HCT116 (cell line): ENCODE results near the gene SPPL2B. TPM values are rescaled to one million over a fixed set of nuclear protein-coding genes. Genes with fewer than 3 reads are reported as not detected.

Experiments used
- ATAC-seq: fragments of 200-7000 bp; cut with Tn5 transposase; 2 replicates; pipeline ENCODE4 v1.9.1; 2020; ENCODE audit warnings: mild to moderate bottlenecking, moderate library complexity
- BruUV-seq: library from RNA; stranded (reverse); fragments of 400-500 nt; replicated peaks from 2 replicates; lab custom pipeline; 2021; lab: Mats Ljungman, UMichigan
- CTCF ChIA-PET: fragments of 300-600 bp; sonication (Branson Sonifier 250); formaldehyde crosslinking; loops from one replicate; lab custom pipeline; 2021; ENCODE audit warnings: antibody characterized with exemption; lab: Charles Lee
- POLR2A ChIA-PET: fragments of 300-600, 350-600 bp; sonication (Branson Sonifier 250); formaldehyde crosslinking; loops from one replicate; lab custom pipeline; 2021; ENCODE audit warnings: antibody characterized with exemption; lab: Charles Lee
- RAD21 ChIA-PET, 2 experiments: fragments of 300-600 bp; sonication (Branson Sonifier 250); formaldehyde crosslinking; loops; one replicate each; lab custom pipeline; 2023; ENCODE audit warnings: low total read pairs in 2 of 2; ENCODE audit not compliant: uncharacterized antibody in 2 of 2, unreplicated experiment in 2 of 2, low non-redundant PET in 1 of 2; lab: Charles Lee
- DNase-seq: peaks from one replicate; pipeline ENCODE4 v3.0.0-alpha.2; 2010; ENCODE audit warnings: low read depth, low spot score
- H2AFZ ChIP-seq: fragments of 200-600 bp; shearing (Covaris generic), sonication (generic); 2 replicates; pipeline ENCODE4 v1.6.1; 2017; ENCODE audit warnings: low read depth, mixed run types, mixed read lengths, antibody characterized with exemption, low read length; ENCODE audit not compliant: poor library complexity, severe bottlenecking
- H3K27ac ChIP-seq: 2 replicates; pipeline ENCODE4 v1.5.1; 2012; ENCODE audit warnings: low read depth, low read length
- H3K27me3 ChIP-seq: fragments of 200-600 bp; sonication (generic); 2 replicates; pipeline ENCODE4 v1.6.1; 2016; ENCODE audit warnings: mixed run types, low read length, mixed read lengths; ENCODE audit not compliant: insufficient read depth
- H3K36me3 ChIP-seq, 2 experiments: fragments of 200-500 bp in 1 of 2; fragments of 200-600 bp in 1 of 2; sonication (Bioruptor generic) in 1 of 2; sonication (generic) in 1 of 2; 2 replicates each; pipeline versions ENCODE4 v1.5.1 to v1.6.1; 2014 to 2016; ENCODE audit warnings: low read length in 2 of 2, inconsistent platforms in 1 of 2, mixed read lengths in 1 of 2, mixed run types in 1 of 2; ENCODE audit not compliant: insufficient read depth in 2 of 2, control insufficient read depth in 1 of 2
- H3K4me1 ChIP-seq, 2 experiments: fragments of 200-600 bp in 1 of 2; sonication (generic) in 1 of 2; 2 replicates each; pipeline versions ENCODE4 v1.5.1 to v1.6.1; 2012 to 2017; ENCODE audit warnings: low read length in 2 of 2, inconsistent platforms in 1 of 2, mild to moderate bottlenecking in 1 of 2, mixed read lengths in 1 of 2, mixed run types in 1 of 2, moderate library complexity in 1 of 2; ENCODE audit not compliant: insufficient read depth in 2 of 2, control insufficient read depth in 1 of 2
- H3K4me2 ChIP-seq: fragments of 200-600 bp; sonication (generic); 2 replicates; pipeline ENCODE4 v1.6.1; 2017; ENCODE audit warnings: mixed run types, low read length, mixed read lengths
- H3K4me3 ChIP-seq, 2 experiments: fragments of 200-600 bp in 1 of 2; sonication (generic) in 1 of 2; replicated peaks in 1 of 2; 2 replicates each; pipeline ENCODE4 v1.5.1; 2011 to 2016; ENCODE audit warnings: low read length in 2 of 2, control low read depth in 1 of 2, low read depth in 1 of 2, mild to moderate bottlenecking in 1 of 2, mixed read lengths in 1 of 2, mixed run types in 1 of 2
- H3K79me2 ChIP-seq: fragments of 200-600 bp; sonication (generic); 2 replicates; pipeline ENCODE4 v1.6.1; 2017; ENCODE audit warnings: mild to moderate bottlenecking, mixed run types, low read length, moderate library complexity, mixed read lengths; ENCODE audit not compliant: insufficient read depth
- H3K9ac ChIP-seq: fragments of 200-600 bp; sonication (generic); 2 replicates; pipeline ENCODE4 v1.6.1; 2016; ENCODE audit warnings: low read length, mixed read lengths
- H3K9me2 ChIP-seq: fragments of 200-600 bp; sonication (generic), shearing (Covaris generic); 2 replicates; pipeline ENCODE4 v1.6.1; 2017; ENCODE audit warnings: mixed run types, mild to moderate bottlenecking, moderate library complexity; ENCODE audit not compliant: insufficient read depth
- H3K9me3 ChIP-seq, 2 experiments: fragments of 200-500 bp in 1 of 2; fragments of 200-600 bp in 1 of 2; sonication (Bioruptor generic) in 1 of 2; sonication (generic) in 1 of 2; 2 replicates each; pipeline ENCODE4 v1.6.1; 2014 to 2017; ENCODE audit warnings: low read length in 2 of 2, mixed read lengths in 2 of 2, inconsistent platforms in 1 of 2, low read depth in 1 of 2, mild to moderate bottlenecking in 1 of 2, mixed run types in 1 of 2, moderate library complexity in 1 of 2; ENCODE audit not compliant: control insufficient read depth in 1 of 2, insufficient read depth in 1 of 2
- H4K20me1 ChIP-seq: fragments of 200-600 bp; sonication (generic), shearing (Covaris generic); 2 replicates; pipeline ENCODE4 v1.6.1; 2017; ENCODE audit warnings: mixed run types, mild to moderate bottlenecking, moderate library complexity; ENCODE audit not compliant: insufficient read depth
- CBX3 ChIP-seq: IDR thresholded peaks from 2 replicates; pipeline ENCODE4 v1.6.1; 2012; ENCODE audit warnings: low read depth
- CEBPB ChIP-seq: IDR thresholded peaks from 2 replicates; pipeline ENCODE4 v1.6.1; 2012; ENCODE audit warnings: low read depth
- EZH2 ChIP-seq: fragments of 200-600 bp; sonication (generic); IDR thresholded peaks from 2 replicates; pipeline ENCODE4 v1.6.1; 2017; ENCODE audit warnings: antibody characterized with exemption, mixed run types
- RAD21 ChIP-seq: IDR thresholded peaks from 2 replicates; pipeline ENCODE4 v1.6.1; 2012; ENCODE audit warnings: low read depth, mild to moderate bottlenecking
- SIN3A ChIP-seq: IDR thresholded peaks from 2 replicates; pipeline ENCODE4 v1.6.1; 2012; ENCODE audit warnings: low read depth
- SRF ChIP-seq: IDR thresholded peaks from 2 replicates; pipeline ENCODE4 v1.6.1; 2012; ENCODE audit warnings: low read depth
- YY1 ChIP-seq: IDR thresholded peaks from 2 replicates; pipeline ENCODE4 v1.6.1; 2011; ENCODE audit warnings: low read length, low read depth, moderate library complexity, mild to moderate bottlenecking; ENCODE audit not compliant: insufficient replicate concordance; ENCODE audit errors: extremely low read depth
- ZNF274 ChIP-seq: fragments of 200-500 bp; sonication (Bioruptor generic); IDR thresholded peaks from 2 replicates; pipeline ENCODE4 v1.6.1; 2014; ENCODE audit warnings: mild to moderate bottlenecking, low read depth, low read length, inconsistent platforms
- intact Hi-C: fragments of 100-400 bp; cut with micrococcal nuclease; formaldehyde crosslinking; loops from 2 replicates; pipeline ENCODE4 v1.10.0; 2022
- total RNA-seq: library from RNA; stranded (reverse); gene quantifications from one replicate; pipeline ENCODE4 v1.2.1, GENCODE V29; 2021; ENCODE audit not compliant: unreplicated experiment
- TF ChIP-seq, protein P1 (sequence below): IDR thresholded peaks from 2 replicates; pipeline ENCODE4 v1.6.1; 2012
- TF ChIP-seq, protein P2 (sequence below): IDR thresholded peaks from 2 replicates; pipeline ENCODE4 v1.6.1; 2012; ENCODE audit warnings: low read depth

Gene SPPL2B
- total RNA-seq, 1 experiment from 2014 or later, result 83.1 TPM

DNA sequence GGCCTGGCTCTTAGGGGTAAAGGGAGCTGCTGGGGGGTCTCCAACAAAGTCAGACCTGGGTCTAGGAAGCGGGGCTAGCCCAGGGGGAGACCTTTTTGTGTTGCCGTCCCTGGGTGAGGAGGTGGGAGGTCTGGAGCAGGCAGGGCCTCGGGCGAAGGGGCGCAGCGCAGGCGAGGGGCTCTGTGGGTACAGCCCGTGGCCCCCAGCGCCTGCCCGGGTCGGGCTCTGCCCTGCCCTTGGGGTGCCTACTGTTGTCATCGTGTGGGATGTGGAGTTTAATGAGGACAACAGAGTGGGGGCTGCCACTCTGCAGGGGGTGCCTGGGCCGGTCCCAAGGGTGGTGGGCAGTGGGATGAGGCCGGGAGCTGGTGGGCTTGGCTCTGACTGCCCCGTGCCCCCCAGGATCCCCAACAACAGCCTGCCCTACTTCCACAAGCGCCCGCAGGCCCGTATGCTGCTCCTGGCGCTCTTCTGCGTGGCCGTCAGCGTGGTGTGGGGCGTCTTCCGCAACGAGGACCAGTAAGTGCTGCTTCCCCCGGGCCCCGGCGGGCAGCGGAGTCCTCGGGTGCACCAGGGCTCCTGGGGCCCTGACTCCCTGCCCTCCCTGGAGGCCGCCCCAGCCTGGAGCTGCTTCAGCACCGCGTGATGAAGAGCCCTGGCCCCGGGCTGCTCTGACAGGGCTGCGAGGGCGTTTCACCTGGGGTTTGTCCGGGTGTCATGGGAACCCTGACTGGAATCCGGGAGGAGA is 12.2 kb downstream of the SPPL2B start:
- Histone ChIP-seq H3K9me2 (no peaks in the 10 kb centered on the region), H3K9ac (no peak overlapping the region), H3K27me3 (no peaks in the 10 kb centered on the region), H3K27ac (no peak overlapping the region), H4K20me1 (no peaks in the 10 kb centered on the region; the same call in 1 of the 2 replicates), H3K79me2 (peaks cover 18% of the 10 kb centered on the region; the same call in 1 of the 2 replicates), H3K36me3 (no peaks in the 10 kb centered on the region), H3K4me2 (no peak overlapping the region), H2AFZ (no peak overlapping the region), H3K4me3 (no peak overlapping the region), H3K9me3 (peaks cover 0 to 8% of the 10 kb centered on the region in 2 experiments; a peak in 1 of 4 replicates), H3K4me1 (peaks cover 2% of the 10 kb centered on the region in 2 experiments; a peak in 3 of 4 replicates)
- CTCF ChIA-PET, result no interaction called here
- RAD21 ChIA-PET, result no interaction called here
- intact Hi-C loops, result no loop called here
- ATAC-seq (no peak), DNase-seq (no peak)
- POLR2A ChIA-PET, result no interaction called here
- TF ChIP-seq SIN3A, result no peak
- TF ChIP-seq SRF, result no peak
- TF ChIP-seq, protein P1, sequence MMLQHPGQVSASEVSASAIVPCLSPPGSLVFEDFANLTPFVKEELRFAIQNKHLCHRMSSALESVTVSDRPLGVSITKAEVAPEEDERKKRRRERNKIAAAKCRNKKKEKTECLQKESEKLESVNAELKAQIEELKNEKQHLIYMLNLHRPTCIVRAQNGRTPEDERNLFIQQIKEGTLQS, result no peak
- no peak for TF ChIP-seq EZH2
- TF ChIP-seq, protein P2, sequence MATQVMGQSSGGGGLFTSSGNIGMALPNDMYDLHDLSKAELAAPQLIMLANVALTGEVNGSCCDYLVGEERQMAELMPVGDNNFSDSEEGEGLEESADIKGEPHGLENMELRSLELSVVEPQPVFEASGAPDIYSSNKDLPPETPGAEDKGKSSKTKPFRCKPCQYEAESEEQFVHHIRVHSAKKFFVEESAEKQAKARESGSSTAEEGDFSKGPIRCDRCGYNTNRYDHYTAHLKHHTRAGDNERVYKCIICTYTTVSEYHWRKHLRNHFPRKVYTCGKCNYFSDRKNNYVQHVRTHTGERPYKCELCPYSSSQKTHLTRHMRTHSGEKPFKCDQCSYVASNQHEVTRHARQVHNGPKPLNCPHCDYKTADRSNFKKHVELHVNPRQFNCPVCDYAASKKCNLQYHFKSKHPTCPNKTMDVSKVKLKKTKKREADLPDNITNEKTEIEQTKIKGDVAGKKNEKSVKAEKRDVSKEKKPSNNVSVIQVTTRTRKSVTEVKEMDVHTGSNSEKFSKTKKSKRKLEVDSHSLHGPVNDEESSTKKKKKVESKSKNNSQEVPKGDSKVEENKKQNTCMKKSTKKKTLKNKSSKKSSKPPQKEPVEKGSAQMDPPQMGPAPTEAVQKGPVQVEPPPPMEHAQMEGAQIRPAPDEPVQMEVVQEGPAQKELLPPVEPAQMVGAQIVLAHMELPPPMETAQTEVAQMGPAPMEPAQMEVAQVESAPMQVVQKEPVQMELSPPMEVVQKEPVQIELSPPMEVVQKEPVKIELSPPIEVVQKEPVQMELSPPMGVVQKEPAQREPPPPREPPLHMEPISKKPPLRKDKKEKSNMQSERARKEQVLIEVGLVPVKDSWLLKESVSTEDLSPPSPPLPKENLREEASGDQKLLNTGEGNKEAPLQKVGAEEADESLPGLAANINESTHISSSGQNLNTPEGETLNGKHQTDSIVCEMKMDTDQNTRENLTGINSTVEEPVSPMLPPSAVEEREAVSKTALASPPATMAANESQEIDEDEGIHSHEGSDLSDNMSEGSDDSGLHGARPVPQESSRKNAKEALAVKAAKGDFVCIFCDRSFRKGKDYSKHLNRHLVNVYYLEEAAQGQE, result no peak
- TF ChIP-seq CEBPB, result no peak
- TF ChIP-seq YY1, result no peak
- no peak for TF ChIP-seq CBX3
- TF ChIP-seq RAD21, result no peak
- no peak for TF ChIP-seq ZNF274
- no TSS peak for BruUV-seq
